Transverse colon (tissue), 3 donors: ENCODE measurements around the gene DIS3L2.

Experiments used
- CTCF ChIP-seq, 5 experiments: fragments of 200-600 bp in 3 of 5; fragments of 450-650 bp in 2 of 5; sonication (generic) in 3 of 5; IDR thresholded peaks; 1 replicate in 2 of 5; 2 replicates in 3 of 5; pipeline ENCODE4 v1.5.1; 2016 to 2017; ENCODE audit warnings: antibody characterized with exemption in 5 of 5, inconsistent platforms in 3 of 5, mild to moderate bottlenecking in 2 of 5, moderate library complexity in 1 of 5
- POLR2A ChIP-seq: fragments of 450-650 bp; IDR thresholded peaks from one replicate; pipeline ENCODE4 v1.6.1; 2016; ENCODE audit warnings: antibody characterized with exemption, mild to moderate bottlenecking, moderate library complexity

- TF ChIP-seq CTCF (IDR thresholded peaks at IDR 0.05) (no peak), POLR2A (no peak)
Observed at GRCh38 chr2:232377319-232377718, 415.8 kb downstream of the DIS3L2 start.
